ENCODE results near the gene CHST3. TPM values are rescaled to one million over a fixed set of nuclear protein-coding genes. Genes with fewer than 3 reads are reported as not detected.

Gene CHST3
- total and polyA plus RNA-seq, 2 experiments from 2014 or later, result 0.94 to 8.3 TPM

GRCh38 chr10:72027498-72027897, 63.3 kb downstream of the CHST3 start:
- Mint-ChIP-seq H3K36me3 (ENCODE audit: low read depth) (no peaks in the 10 kb centered on the region), H3K4me1 (no peaks in the 10 kb centered on the region), H3K27me3 (ENCODE audit: insufficient read depth, low read depth, poor library complexity) (peaks cover 7% of the 10 kb centered on the region), H3K4me3 (no peak overlapping the region), H3K27ac (no peak overlapping the region), H3K9me3 (no peaks in the 10 kb centered on the region)
- Histone ChIP-seq H3K4me2 (no peak overlapping the region), H3K27ac (ENCODE audit: low read depth) (no peak overlapping the region), H3K4me1 (ENCODE audit: insufficient read depth) (no peaks in the 10 kb centered on the region), H3K4me3 (no peak overlapping the region), H2AFZ (no peak overlapping the region), H3K36me3 (ENCODE audit: insufficient read depth) (no peaks in the 10 kb centered on the region), H3K79me2 (replicated peaks; ENCODE audit: insufficient read depth) (no peaks in the 10 kb centered on the region), H4K20me1 (replicated peaks; ENCODE audit: insufficient read depth) (no peaks in the 10 kb centered on the region), H3F3A (replicated peaks; ENCODE audit: low read depth) (no peaks in the 10 kb centered on the region), H3K27me3 (ENCODE audit: insufficient read depth) (no peaks in the 10 kb centered on the region), H3K9me2 (ENCODE audit: insufficient read depth) (no peaks in the 10 kb centered on the region)
- DNase-seq (ENCODE audit: low spot score) (no peak), ATAC-seq (no peak)
- TF ChIP-seq ETS1 (IDR thresholded peaks at IDR 0.05) (no peak), EZH2 (IDR thresholded peaks at IDR 0.05; ENCODE audit: low read depth, unreplicated experiment) (no peak), CREB1 (CRISPR knock-in tag; IDR thresholded peaks at IDR 0.05; ENCODE audit: low read depth) (no peak), POLR2AphosphoS5 (IDR thresholded peaks at IDR 0.05; ENCODE audit: low read depth) (no peak), NANOG (IDR thresholded peaks at IDR 0.05; ENCODE audit: borderline replicate concordance) (no peak), ZNF331 (CRISPR knock-in tag; IDR thresholded peaks at IDR 0.05; ENCODE audit: low read depth) (no peak), STAT1 (IDR thresholded peaks at IDR 0.05; ENCODE audit: unreplicated experiment) (no peak), ZNF114 (CRISPR knock-in tag; IDR thresholded peaks at IDR 0.05) (no peak), EZH2phosphoT487 (IDR thresholded peaks at IDR 0.05; ENCODE audit: unreplicated experiment) (no peak)
- TF ChIP-seq, protein P1, sequence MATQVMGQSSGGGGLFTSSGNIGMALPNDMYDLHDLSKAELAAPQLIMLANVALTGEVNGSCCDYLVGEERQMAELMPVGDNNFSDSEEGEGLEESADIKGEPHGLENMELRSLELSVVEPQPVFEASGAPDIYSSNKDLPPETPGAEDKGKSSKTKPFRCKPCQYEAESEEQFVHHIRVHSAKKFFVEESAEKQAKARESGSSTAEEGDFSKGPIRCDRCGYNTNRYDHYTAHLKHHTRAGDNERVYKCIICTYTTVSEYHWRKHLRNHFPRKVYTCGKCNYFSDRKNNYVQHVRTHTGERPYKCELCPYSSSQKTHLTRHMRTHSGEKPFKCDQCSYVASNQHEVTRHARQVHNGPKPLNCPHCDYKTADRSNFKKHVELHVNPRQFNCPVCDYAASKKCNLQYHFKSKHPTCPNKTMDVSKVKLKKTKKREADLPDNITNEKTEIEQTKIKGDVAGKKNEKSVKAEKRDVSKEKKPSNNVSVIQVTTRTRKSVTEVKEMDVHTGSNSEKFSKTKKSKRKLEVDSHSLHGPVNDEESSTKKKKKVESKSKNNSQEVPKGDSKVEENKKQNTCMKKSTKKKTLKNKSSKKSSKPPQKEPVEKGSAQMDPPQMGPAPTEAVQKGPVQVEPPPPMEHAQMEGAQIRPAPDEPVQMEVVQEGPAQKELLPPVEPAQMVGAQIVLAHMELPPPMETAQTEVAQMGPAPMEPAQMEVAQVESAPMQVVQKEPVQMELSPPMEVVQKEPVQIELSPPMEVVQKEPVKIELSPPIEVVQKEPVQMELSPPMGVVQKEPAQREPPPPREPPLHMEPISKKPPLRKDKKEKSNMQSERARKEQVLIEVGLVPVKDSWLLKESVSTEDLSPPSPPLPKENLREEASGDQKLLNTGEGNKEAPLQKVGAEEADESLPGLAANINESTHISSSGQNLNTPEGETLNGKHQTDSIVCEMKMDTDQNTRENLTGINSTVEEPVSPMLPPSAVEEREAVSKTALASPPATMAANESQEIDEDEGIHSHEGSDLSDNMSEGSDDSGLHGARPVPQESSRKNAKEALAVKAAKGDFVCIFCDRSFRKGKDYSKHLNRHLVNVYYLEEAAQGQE (IDR thresholded peaks at IDR 0.05; ENCODE audit: unreplicated experiment), result no peak
- TF ChIP-seq, protein P2, sequence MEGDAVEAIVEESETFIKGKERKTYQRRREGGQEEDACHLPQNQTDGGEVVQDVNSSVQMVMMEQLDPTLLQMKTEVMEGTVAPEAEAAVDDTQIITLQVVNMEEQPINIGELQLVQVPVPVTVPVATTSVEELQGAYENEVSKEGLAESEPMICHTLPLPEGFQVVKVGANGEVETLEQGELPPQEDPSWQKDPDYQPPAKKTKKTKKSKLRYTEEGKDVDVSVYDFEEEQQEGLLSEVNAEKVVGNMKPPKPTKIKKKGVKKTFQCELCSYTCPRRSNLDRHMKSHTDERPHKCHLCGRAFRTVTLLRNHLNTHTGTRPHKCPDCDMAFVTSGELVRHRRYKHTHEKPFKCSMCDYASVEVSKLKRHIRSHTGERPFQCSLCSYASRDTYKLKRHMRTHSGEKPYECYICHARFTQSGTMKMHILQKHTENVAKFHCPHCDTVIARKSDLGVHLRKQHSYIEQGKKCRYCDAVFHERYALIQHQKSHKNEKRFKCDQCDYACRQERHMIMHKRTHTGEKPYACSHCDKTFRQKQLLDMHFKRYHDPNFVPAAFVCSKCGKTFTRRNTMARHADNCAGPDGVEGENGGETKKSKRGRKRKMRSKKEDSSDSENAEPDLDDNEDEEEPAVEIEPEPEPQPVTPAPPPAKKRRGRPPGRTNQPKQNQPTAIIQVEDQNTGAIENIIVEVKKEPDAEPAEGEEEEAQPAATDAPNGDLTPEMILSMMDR (conservative IDR thresholded peaks at IDR 0.05; ENCODE audit: low read depth in 2 of 2), result no peak

Measured in GM23338 (cell line).